Measurements from ENCODE around the gene SATB2.

Gene SATB2

GRCh38 chr2:199341123-199341522, 116.6 kb downstream of the SATB2 start:
- H3K27ac ChIP-seq, result no peak overlapping the region
- TF ChIP-seq CTCF (conservative IDR thresholded peaks at IDR 0.05) (no peak), ZFX (IDR thresholded peaks at IDR 0.05) (no peak)

GRCh38 chr2:199339891-199340605, 117.7 kb downstream of the SATB2 start:
- H3K27ac ChIP-seq, result no peak overlapping the region
- TF ChIP-seq CTCF (conservative IDR thresholded peaks at IDR 0.05) (no peak), ZFX (IDR thresholded peaks at IDR 0.05) (no peak)

- TF ChIP-seq ZFX (IDR thresholded peaks at IDR 0.05), result no peak
- no peak for TF ChIP-seq CTCF (conservative IDR thresholded peaks at IDR 0.05)
- no peak overlapping the region for H3K27ac ChIP-seq
Observed at GRCh38 chr2:199336546-199336945, 121.2 kb downstream of the SATB2 start.

GRCh38 chr2:199335502-199335901, 122.2 kb downstream of the SATB2 start:
- TF ChIP-seq CTCF (conservative IDR thresholded peaks at IDR 0.05), result no peak
- no peak overlapping the region for H3K27ac ChIP-seq

- no peak overlapping the region for H3K27ac ChIP-seq
- TF ChIP-seq CTCF (conservative IDR thresholded peaks at IDR 0.05) (no peak), ZFX (IDR thresholded peaks at IDR 0.05) (no peak)
Observed at GRCh38 chr2:199329466-199329865, 128.3 kb downstream of the SATB2 start.

- no peak overlapping the region for H3K27ac ChIP-seq
- TF ChIP-seq ZFX (IDR thresholded peaks at IDR 0.05), result no peak
- no peak for TF ChIP-seq CTCF (conservative IDR thresholded peaks at IDR 0.05)
Observed at GRCh38 chr2:199329031-199329430, 128.7 kb downstream of the SATB2 start.

- TF ChIP-seq CTCF (conservative IDR thresholded peaks at IDR 0.05) (no peak), ZFX (IDR thresholded peaks at IDR 0.05) (no peak)
- no peak overlapping the region for H3K27ac ChIP-seq
Observed at GRCh38 chr2:199325881-199326280, 131.9 kb downstream of the SATB2 start.

All from C4-2B (cell line).